ENCODE measurements around the gene CCDC181.

Gene CCDC181

GRCh38 chr1:169462385-169462784 is 35.1 kb upstream of the CCDC181 start:
- Histone ChIP-seq H3K79me1 (replicated peaks; ENCODE audit: low read length, poor library complexity, severe bottlenecking) (no peaks in the 10 kb centered on the region), H3K4me2 (ENCODE audit: low read length, poor library complexity, severe bottlenecking) (no peak overlapping the region), H3K9ac (ENCODE audit: low read length) (no peak overlapping the region), H3K23ac (ENCODE audit: low read length in 2 of 2) (no peak overlapping the region), H3K14ac (ENCODE audit: low read length in 2 of 2) (no peak overlapping the region), H3K27me3 (ENCODE audit: control insufficient read depth in 1 of 2, insufficient read depth in 1 of 2, low read length in 2 of 2) (no peaks in the 10 kb centered on the region), H3K9me3 (ENCODE audit: control insufficient read depth, low read length) (peaks cover 5% of the 10 kb centered on the region), H4K91ac (ENCODE audit: low read length) (no peak overlapping the region), H3K4me3 (ENCODE audit: insufficient read depth in 1 of 2, low read depth in 1 of 2, low read length in 2 of 2) (no peak overlapping the region), H2BK120ac (ENCODE audit: low read depth, low read length) (no peak overlapping the region), H2BK15ac (ENCODE audit: low read depth, poor library complexity, severe bottlenecking) (no peak overlapping the region), H3K4ac (ENCODE audit: low read depth in 1 of 2, low read length in 2 of 2) (no peak overlapping the region), H3K36me3 (ENCODE audit: control insufficient read depth in 1 of 2, insufficient read depth in 2 of 2, low read depth in 1 of 2, low read length in 2 of 2) (peaks cover 0 to 30% of the 10 kb centered on the region in 2 experiments), H3K4me1 (ENCODE audit: control insufficient read depth, insufficient read depth, low read depth, low read length) (no peaks in the 10 kb centered on the region), H4K8ac (ENCODE audit: low read length) (no peak overlapping the region), H2BK5ac (ENCODE audit: low read depth, low read length, poor library complexity, severe bottlenecking) (no peak overlapping the region), H2BK12ac (ENCODE audit: low read length in 2 of 2) (no peak overlapping the region), H2AFZ (ENCODE audit: low read depth, low read length) (no peak overlapping the region), H3K18ac (ENCODE audit: low read depth in 1 of 2, low read length in 2 of 2) (no peak overlapping the region), H3K27ac (ENCODE audit: low read length, poor library complexity, severe bottlenecking) (no peak overlapping the region), H2AK5ac (ENCODE audit: low read length, severe bottlenecking) (no peak overlapping the region)
- DNase-seq: no peak
- WGBS: 100% methylated on average over 4 of the region's 5 CpGs

- Histone ChIP-seq H3K36me3 (ENCODE audit: control insufficient read depth in 1 of 2, insufficient read depth in 2 of 2, low read depth in 1 of 2, low read length in 2 of 2) (peaks cover 0 to 21% of the 10 kb centered on the region in 2 experiments), H3K9ac (ENCODE audit: low read length) (no peak overlapping the region), H3K27ac (ENCODE audit: low read length, poor library complexity, severe bottlenecking) (no peak overlapping the region), H3K9me3 (ENCODE audit: control insufficient read depth, low read length) (peaks cover 14% of the 10 kb centered on the region), H3K14ac (ENCODE audit: low read length in 2 of 2) (no peak overlapping the region), H2BK12ac (ENCODE audit: low read length in 2 of 2) (no peak overlapping the region), H4K91ac (ENCODE audit: low read length) (no peak overlapping the region), H2BK15ac (ENCODE audit: low read depth, poor library complexity, severe bottlenecking) (no peak overlapping the region), H3K23ac (ENCODE audit: low read length in 2 of 2) (no peak overlapping the region), H3K27me3 (ENCODE audit: control insufficient read depth in 1 of 2, insufficient read depth in 1 of 2, low read length in 2 of 2) (no peaks in the 10 kb centered on the region), H2BK120ac (ENCODE audit: low read depth, low read length) (no peak overlapping the region), H2AK5ac (ENCODE audit: low read length, severe bottlenecking) (no peak overlapping the region), H3K4ac (ENCODE audit: low read depth in 1 of 2, low read length in 2 of 2) (no peak overlapping the region), H2AFZ (ENCODE audit: low read depth, low read length) (no peak overlapping the region), H2BK5ac (ENCODE audit: low read depth, low read length, poor library complexity, severe bottlenecking) (no peak overlapping the region), H4K8ac (ENCODE audit: low read length) (no peak overlapping the region), H3K18ac (ENCODE audit: low read depth in 1 of 2, low read length in 2 of 2) (no peak overlapping the region), H3K4me2 (ENCODE audit: low read length, poor library complexity, severe bottlenecking) (no peak overlapping the region), H3K79me1 (replicated peaks; ENCODE audit: low read length, poor library complexity, severe bottlenecking) (no peaks in the 10 kb centered on the region), H3K4me3 (ENCODE audit: insufficient read depth in 1 of 2, low read depth in 1 of 2, low read length in 2 of 2) (no peak overlapping the region), H3K4me1 (ENCODE audit: control insufficient read depth, insufficient read depth, low read depth, low read length) (no peaks in the 10 kb centered on the region)
- 94% methylated on average over 1 of the region's 4 CpGs for WGBS
- DNase-seq: no peak
Measured at GRCh38 chr1:169461390-169462000, 34.2 kb upstream of the CCDC181 start.

GRCh38 chr1:169460191-169460833 is 33.0 kb upstream of the CCDC181 start:
- no peak for DNase-seq
- Histone ChIP-seq H4K8ac (ENCODE audit: low read length) (peak overlapping the region; percentile 75), H3K14ac (ENCODE audit: low read length in 2 of 2) (no peak overlapping the region), H3K4ac (ENCODE audit: low read depth in 1 of 2, low read length in 2 of 2) (no peak overlapping the region), H3K36me3 (ENCODE audit: control insufficient read depth in 1 of 2, insufficient read depth in 2 of 2, low read depth in 1 of 2, low read length in 2 of 2) (peaks cover 0 to 9% of the 10 kb centered on the region in 2 experiments), H3K23ac (ENCODE audit: low read length in 2 of 2) (peak overlapping the region in 1 of 2 experiments; percentile 9), H3K27me3 (ENCODE audit: control insufficient read depth in 1 of 2, insufficient read depth in 1 of 2, low read length in 2 of 2) (no peaks in the 10 kb centered on the region), H3K9ac (ENCODE audit: low read length) (peak overlapping the region; percentile 57), H3K4me3 (ENCODE audit: insufficient read depth in 1 of 2, low read depth in 1 of 2, low read length in 2 of 2) (peak overlapping the region in 1 of 2 experiments; percentile 68), H3K9me3 (ENCODE audit: control insufficient read depth, low read length) (peaks cover 20% of the 10 kb centered on the region), H2BK15ac (ENCODE audit: low read depth, poor library complexity, severe bottlenecking) (no peak overlapping the region), H2BK5ac (ENCODE audit: low read depth, low read length, poor library complexity, severe bottlenecking) (no peak overlapping the region), H3K79me1 (replicated peaks; ENCODE audit: low read length, poor library complexity, severe bottlenecking) (no peaks in the 10 kb centered on the region), H2AFZ (ENCODE audit: low read depth, low read length) (peak overlapping the region; percentile 83), H2BK120ac (ENCODE audit: low read depth, low read length) (no peak overlapping the region), H2BK12ac (ENCODE audit: low read length in 2 of 2) (no peak overlapping the region), H3K18ac (ENCODE audit: low read depth in 1 of 2, low read length in 2 of 2) (no peak overlapping the region), H4K91ac (ENCODE audit: low read length) (peak overlapping the region; percentile 21), H3K27ac (ENCODE audit: low read length, poor library complexity, severe bottlenecking) (no peak overlapping the region), H3K4me2 (ENCODE audit: low read length, poor library complexity, severe bottlenecking) (no peak overlapping the region), H2AK5ac (ENCODE audit: low read length, severe bottlenecking) (no peak overlapping the region), H3K4me1 (ENCODE audit: control insufficient read depth, insufficient read depth, low read depth, low read length) (no peaks in the 10 kb centered on the region)
- WGBS: 28% methylated on average over 34 of the region's 35 CpGs

- WGBS: no CpG with 5 or more reads among the region's 1 CpG
- H3K23ac ChIP-seq (ENCODE audit: low read length in 2 of 2): no peak overlapping the region
- H2BK12ac ChIP-seq (ENCODE audit: low read length in 2 of 2): no peak overlapping the region
Measured at GRCh38 chr1:169457443-169457842, 30.2 kb upstream of the CCDC181 start.

More at GRCh38 chr1:169457443-169457842, 30.2 kb upstream of the CCDC181 start:
- H3K27ac ChIP-seq (ENCODE audit: low read length, poor library complexity, severe bottlenecking): no peak overlapping the region
- no peak overlapping the region for H3K9ac ChIP-seq (ENCODE audit: low read length)
- no peaks in the 10 kb centered on the region for H3K27me3 ChIP-seq (ENCODE audit: control insufficient read depth in 1 of 2, insufficient read depth in 1 of 2, low read length in 2 of 2)
- H2BK15ac ChIP-seq (ENCODE audit: low read depth, poor library complexity, severe bottlenecking): no peak overlapping the region
- H2BK120ac ChIP-seq (ENCODE audit: low read depth, low read length): no peak overlapping the region
- H3K4me2 ChIP-seq (ENCODE audit: low read length, poor library complexity, severe bottlenecking): no peak overlapping the region
- no peaks in the 10 kb centered on the region for H3K79me1 ChIP-seq (replicated peaks; ENCODE audit: low read length, poor library complexity, severe bottlenecking)
- H3K4ac ChIP-seq (ENCODE audit: low read depth in 1 of 2, low read length in 2 of 2): no peak overlapping the region
- no peak overlapping the region for H3K14ac ChIP-seq (ENCODE audit: low read length in 2 of 2)
- H2AFZ ChIP-seq (ENCODE audit: low read depth, low read length): no peak overlapping the region
- H3K18ac ChIP-seq (ENCODE audit: low read depth in 1 of 2, low read length in 2 of 2): no peak overlapping the region
- DNase-seq: no peak
- H2BK5ac ChIP-seq (ENCODE audit: low read depth, low read length, poor library complexity, severe bottlenecking): no peak overlapping the region
- H4K91ac ChIP-seq (ENCODE audit: low read length): no peak overlapping the region
- no peaks in the 10 kb centered on the region for H3K4me1 ChIP-seq (ENCODE audit: control insufficient read depth, insufficient read depth, low read depth, low read length)
- H3K36me3 ChIP-seq (ENCODE audit: control insufficient read depth in 1 of 2, insufficient read depth in 2 of 2, low read depth in 1 of 2, low read length in 2 of 2): no peaks in the 10 kb centered on the region
- peaks cover 20% of the 10 kb centered on the region for H3K9me3 ChIP-seq (ENCODE audit: control insufficient read depth, low read length)
- no peak overlapping the region for H4K8ac ChIP-seq (ENCODE audit: low read length)
- no peak overlapping the region for H2AK5ac ChIP-seq (ENCODE audit: low read length, severe bottlenecking)
- no peak overlapping the region for H3K4me3 ChIP-seq (ENCODE audit: insufficient read depth in 1 of 2, low read depth in 1 of 2, low read length in 2 of 2)

All from mesenchymal stem cell (in vitro differentiated cells and primary cell).